ENCODE data around the gene JARID2. TPM values are rescaled to one million over a fixed set of nuclear protein-coding genes. Genes with fewer than 3 reads are reported as not detected.

JARID2 gene
- total and polyA plus RNA-seq, 9 of the 15 experiments (the other 6 are each of a cell fraction or from before 2014, with no cell fraction given) = 5.0 to 29.0 (median 15.6) TPM

DNA sequence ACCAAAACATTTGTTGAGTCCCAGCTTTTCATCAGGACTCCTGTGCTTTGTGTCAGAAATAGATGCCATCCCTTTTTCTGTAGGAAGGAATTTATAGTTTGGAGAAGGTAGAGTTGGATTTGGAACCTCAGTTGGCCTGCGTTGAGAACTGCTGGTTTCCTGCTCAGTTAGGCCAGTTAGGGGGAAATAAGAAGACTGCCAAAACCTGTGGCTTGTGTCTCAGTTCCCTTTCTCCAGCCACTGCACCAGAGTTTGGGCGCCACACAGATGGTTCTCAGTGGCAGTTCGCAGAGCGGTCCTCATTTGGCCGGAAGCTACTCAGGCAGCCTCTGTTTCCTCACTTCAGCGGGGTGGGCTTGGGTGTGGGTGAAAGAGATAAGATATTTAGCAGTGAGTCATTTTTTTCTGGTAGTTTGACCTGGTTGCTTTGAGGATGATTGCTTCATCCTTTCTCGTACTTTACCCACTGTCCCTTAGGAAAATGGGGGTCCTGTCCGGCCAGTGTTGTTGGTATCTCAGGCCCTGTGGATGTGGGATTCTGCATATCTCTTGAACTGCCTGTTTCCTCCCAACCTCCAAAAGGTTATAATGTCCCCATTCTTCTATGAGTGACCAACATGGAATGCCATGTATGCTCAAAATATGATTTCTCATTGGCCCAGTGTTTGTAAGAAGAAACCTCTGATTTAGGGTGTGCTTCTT lies 53.7 kb downstream of the JARID2 start (continued):
- TF ChIP-seq ARID3B (CRISPR knock-in tag; IDR thresholded peaks at IDR 0.05; ENCODE audit: borderline replicate concordance) = no peak
- TF ChIP-seq SMARCC2 (IDR thresholded peaks at IDR 0.05; ENCODE audit: low read depth) = peak; percentile 98
- TF ChIP-seq HES1 (IDR thresholded peaks at IDR 0.05; ENCODE audit: low read depth) = peak; percentile 55; the same call in 1 of the 2 replicates
- no peak for TF ChIP-seq SAFB (IDR thresholded peaks at IDR 0.05; ENCODE audit: borderline replicate concordance, low read depth, low read length)
- peak; percentile 86 for TF ChIP-seq HDAC3 (IDR thresholded peaks at IDR 0.05; ENCODE audit: borderline replicate concordance, partially characterized antibody)
- peak; percentile 94 for TF ChIP-seq NEUROD1 (IDR thresholded peaks at IDR 0.05; ENCODE audit: borderline replicate concordance, low read depth, low read length, partially characterized antibody)
- TF ChIP-seq POLR2AphosphoS5 (IDR thresholded peaks at IDR 0.05; ENCODE audit: control insufficient read depth, insufficient read depth, low read depth, low read length) = peak; percentile 94
- TF ChIP-seq CSDE1 (IDR thresholded peaks at IDR 0.05) = no peak
- TF ChIP-seq, protein P1, sequence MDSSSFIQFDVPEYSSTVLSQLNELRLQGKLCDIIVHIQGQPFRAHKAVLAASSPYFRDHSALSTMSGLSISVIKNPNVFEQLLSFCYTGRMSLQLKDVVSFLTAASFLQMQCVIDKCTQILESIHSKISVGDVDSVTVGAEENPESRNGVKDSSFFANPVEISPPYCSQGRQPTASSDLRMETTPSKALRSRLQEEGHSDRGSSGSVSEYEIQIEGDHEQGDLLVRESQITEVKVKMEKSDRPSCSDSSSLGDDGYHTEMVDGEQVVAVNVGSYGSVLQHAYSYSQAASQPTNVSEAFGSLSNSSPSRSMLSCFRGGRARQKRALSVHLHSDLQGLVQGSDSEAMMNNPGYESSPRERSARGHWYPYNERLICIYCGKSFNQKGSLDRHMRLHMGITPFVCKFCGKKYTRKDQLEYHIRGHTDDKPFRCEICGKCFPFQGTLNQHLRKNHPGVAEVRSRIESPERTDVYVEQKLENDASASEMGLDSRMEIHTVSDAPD (CRISPR knock-in tag; IDR thresholded peaks at IDR 0.05) = no peak
- peak; percentile 64 to 96; a peak in 3 of 4 replicates for TF ChIP-seq UBTF (IDR thresholded peaks at IDR 0.05; ENCODE audit: borderline replicate concordance in 1 of 2, low read depth in 2 of 2, low read length in 2 of 2)
- peak; percentile 74 for TF ChIP-seq TOE1 (IDR thresholded peaks at IDR 0.05; ENCODE audit: borderline replicate concordance)
- no peak for TF ChIP-seq TOE1 (CRISPR knock-in tag; IDR thresholded peaks at IDR 0.05; ENCODE audit: borderline replicate concordance, low read depth)
- TF ChIP-seq KLF1 (tag; IDR thresholded peaks at IDR 0.05) = no peak
- peak; percentile 100 for TF ChIP-seq DPF2 (IDR thresholded peaks at IDR 0.05)
- no peak for TF ChIP-seq MXI1 (IDR thresholded peaks at IDR 0.05; ENCODE audit: low read depth, low read length)
- TF ChIP-seq PPARD (CRISPR knock-in tag; IDR thresholded peaks at IDR 0.05) = no peak
- peak in 1 of 2 experiments; percentile 96 for TF ChIP-seq NCOA2 (IDR thresholded peaks at IDR 0.05; ENCODE audit: partially characterized antibody in 2 of 2)
- TF ChIP-seq JUNB (CRISPR knock-in tag; conservative IDR thresholded peaks at IDR 0.05) = peak; percentile 52; the same call in 1 of the 2 replicates
- TF ChIP-seq MYC (IDR thresholded peaks at IDR 0.05; ENCODE audit: low read depth, low read length) = peak; percentile 69; the same call in 1 of the 2 replicates
- no peak for TF ChIP-seq MYC (CRISPR knock-in tag; IDR thresholded peaks at IDR 0.05; ENCODE audit: borderline replicate concordance, low read depth)
- TF ChIP-seq JUN (IDR thresholded peaks at IDR 0.05; ENCODE audit: borderline replicate concordance, low read depth, low read length) = peak; percentile 98
- 0 out of 2 replicates have a peak, but pooled peaks have one; percentile 21 for TF ChIP-seq JUN (CRISPR knock-in tag; IDR thresholded peaks at IDR 0.05; ENCODE audit: borderline replicate concordance)

Data from K562 (cell line).